Measurements from ENCODE around the gene CNST.

Gene CNST, protein sequence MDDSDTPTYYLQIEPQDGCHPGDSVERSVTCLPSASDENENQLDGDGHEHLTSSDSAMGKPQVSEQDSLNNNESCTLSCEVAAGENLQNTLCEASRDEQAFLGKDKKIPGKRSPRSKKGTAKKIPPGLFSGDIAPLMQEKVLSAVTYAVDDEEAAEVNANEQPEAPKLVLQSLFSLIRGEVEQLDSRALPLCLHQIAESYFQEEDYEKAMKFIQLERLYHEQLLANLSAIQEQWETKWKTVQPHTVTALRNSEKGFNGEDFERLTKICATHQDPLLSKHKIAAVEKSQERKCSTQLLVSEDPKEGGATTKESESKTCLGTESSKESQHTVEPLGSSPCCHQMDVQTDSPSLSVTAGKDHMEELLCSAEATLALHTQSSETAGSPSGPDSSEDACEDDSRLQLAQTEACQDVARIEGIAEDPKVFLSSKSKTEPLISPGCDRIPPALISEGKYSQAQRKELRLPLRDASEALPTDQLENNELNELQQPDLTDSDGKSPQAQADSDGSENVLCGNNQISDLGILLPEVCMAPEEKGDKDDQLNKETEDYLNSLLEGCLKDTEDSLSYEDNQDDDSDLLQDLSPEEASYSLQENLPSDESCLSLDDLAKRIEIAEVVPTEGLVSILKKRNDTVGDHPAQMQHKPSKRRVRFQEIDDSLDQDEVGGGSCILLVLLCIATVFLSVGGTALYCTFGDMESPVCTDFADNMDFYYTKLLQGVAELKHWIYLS

DNA sequence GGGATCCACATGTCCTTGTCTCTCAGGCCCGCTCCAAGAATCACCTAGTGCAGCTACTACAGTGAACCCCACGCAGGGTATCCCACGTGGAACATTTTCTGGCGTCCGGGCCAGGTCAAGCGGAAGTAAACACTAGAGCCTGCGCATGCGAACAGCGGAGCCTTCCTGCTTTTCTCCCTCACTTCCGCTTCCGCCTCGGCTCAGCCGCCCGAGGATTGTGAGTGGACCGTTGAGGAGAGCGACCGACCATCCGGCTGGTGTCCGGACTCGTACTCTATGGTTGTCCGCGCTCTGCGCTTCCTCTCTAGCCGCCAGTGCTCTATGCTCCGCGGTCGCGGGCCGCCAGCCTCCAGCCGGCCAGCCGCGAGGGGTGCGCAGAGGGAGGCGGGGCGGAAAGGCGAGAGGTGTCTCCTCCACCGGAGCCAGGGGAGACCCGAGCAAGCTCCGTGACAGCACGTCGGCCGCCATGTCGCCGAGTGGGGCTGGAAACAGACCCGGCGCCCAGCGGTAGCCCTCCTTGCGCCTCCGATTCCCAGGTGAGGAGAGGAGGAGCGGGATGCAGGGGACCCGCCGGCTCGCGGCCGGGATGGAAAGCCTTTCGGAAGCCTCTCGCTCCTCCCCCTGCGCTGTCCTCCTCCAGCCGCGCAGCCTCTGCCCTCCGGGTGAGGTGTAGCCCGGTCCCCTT, at the start of gene CNST, which contains the start of gene TFB2M:
Gene CNST (plus strand): TSS at position 329 of the 685 bp plus-strand sequence. CDS start 25,107 bp downstream, outside the sequence.
Gene TFB2M (minus strand): TSS at position 134 of the 685 bp plus-strand sequence. CDS start 123 bp downstream, at position 11.
- Histone ChIP-seq H3K36me3 (ENCODE audit: control insufficient read depth in 1 of 2, insufficient read depth in 2 of 2, low read length in 2 of 2) (peaks cover 0 to 4% of the 10 kb centered on the region in 2 donors), H3K4me3 (ENCODE audit: low read depth in 1 of 2, low read length in 2 of 2) (peak within 1 kb of the TSS; percentile 92 to 99), H3K9ac (ENCODE audit: low read depth in 1 of 2, low read length in 2 of 2) (peak within 1 kb of the TSS; percentile 90 to 99), H3K9me3 (ENCODE audit: control insufficient read depth in 1 of 2, low read length in 2 of 2) (no peaks in the 10 kb centered on the region), H3K27me3 (ENCODE audit: control insufficient read depth in 1 of 2, insufficient read depth in 2 of 2, low read length in 2 of 2) (no peaks in the 10 kb centered on the region), H3K4me1 (ENCODE audit: control insufficient read depth in 1 of 2, insufficient read depth in 2 of 2, low read length in 2 of 2) (peaks cover 35 to 36% of the 10 kb centered on the region in 2 donors), H3K27ac (ENCODE audit: low read depth, low read length) (peak within 1 kb of the TSS; percentile 91)

DNA sequence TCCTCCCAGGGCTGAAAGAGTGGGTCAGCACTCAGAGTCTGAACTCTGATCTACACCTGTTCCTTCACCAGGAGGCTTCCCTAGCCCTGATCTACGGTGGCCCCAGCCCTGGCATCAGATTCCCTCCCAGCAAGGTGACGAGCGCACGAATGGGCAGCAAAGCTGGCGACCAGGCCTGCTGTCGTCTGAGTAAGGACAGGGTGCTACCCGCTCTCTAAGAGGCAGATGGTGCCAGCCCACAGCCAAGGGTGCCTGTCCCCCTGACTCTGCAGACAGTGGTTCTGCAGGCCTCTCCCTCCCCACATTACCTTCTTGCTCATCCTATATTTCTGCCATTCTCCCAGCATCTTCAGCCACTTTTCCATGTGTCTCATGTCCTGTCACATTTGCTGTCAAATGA, 48.9 kb upstream of the CNST start:
- H3K4me1 ChIP-seq (ENCODE audit: control insufficient read depth in 1 of 2, insufficient read depth in 2 of 2, low read length in 2 of 2), result no peaks in the 10 kb centered on the region
- peaks cover 21 to 26% of the 10 kb centered on the region in 2 donors for H3K9me3 ChIP-seq (ENCODE audit: control insufficient read depth in 1 of 2, low read length in 2 of 2)
- H3K4me3 ChIP-seq (ENCODE audit: low read depth in 1 of 2, low read length in 2 of 2), result no peak overlapping the region
- H3K9ac ChIP-seq (ENCODE audit: low read depth in 1 of 2, low read length in 2 of 2), result no peak overlapping the region
- H3K27me3 ChIP-seq (ENCODE audit: control insufficient read depth in 1 of 2, insufficient read depth in 2 of 2, low read length in 2 of 2), result no peaks in the 10 kb centered on the region
- no peak overlapping the region for H3K27ac ChIP-seq (ENCODE audit: low read depth, low read length)
- no peaks in the 10 kb centered on the region for H3K36me3 ChIP-seq (ENCODE audit: control insufficient read depth in 1 of 2, insufficient read depth in 2 of 2, low read length in 2 of 2)

DNA sequence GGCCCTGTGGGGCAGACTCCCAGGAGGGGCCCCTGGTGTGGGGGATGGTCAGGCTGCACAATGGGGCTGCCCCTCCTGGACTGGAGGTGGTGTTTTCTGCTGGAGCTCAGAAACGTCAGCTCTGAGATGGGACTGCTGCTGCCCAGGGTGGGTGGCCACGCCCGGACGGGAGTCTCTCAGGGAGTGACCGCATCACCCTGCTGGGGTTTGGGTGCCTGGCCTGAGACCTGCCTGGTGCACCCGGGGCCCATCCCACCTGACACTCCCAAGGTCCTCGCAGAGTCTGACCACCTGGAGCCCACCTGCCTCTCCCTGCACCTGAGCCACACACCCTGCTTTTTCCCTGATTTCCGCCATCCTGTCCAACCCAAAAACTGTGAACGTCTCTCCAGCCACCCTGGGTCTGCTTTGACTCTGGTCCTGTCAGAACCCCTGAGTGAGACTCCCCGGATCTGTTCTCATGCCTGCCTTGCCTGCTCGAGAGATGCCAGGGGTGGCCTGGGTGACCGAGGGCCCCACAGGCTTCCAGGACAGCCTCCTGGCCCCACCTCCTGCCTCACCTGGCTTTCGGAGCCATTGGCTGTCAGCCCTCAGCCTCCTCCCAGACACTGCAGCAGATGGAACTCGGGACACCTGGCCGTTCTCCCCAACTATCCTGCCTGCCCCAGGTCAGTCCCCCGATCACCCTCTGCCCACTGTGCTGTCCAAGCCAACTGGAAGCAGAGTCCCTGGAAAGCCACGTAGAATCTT, 47.6 kb upstream of the CNST start:
- H3K27me3 ChIP-seq (ENCODE audit: control insufficient read depth in 1 of 2, insufficient read depth in 2 of 2, low read length in 2 of 2), result no peaks in the 10 kb centered on the region
- H3K9ac ChIP-seq (ENCODE audit: low read depth in 1 of 2, low read length in 2 of 2), result no peak overlapping the region
- H3K4me3 ChIP-seq (ENCODE audit: low read depth in 1 of 2, low read length in 2 of 2), result no peak overlapping the region

DNA sequence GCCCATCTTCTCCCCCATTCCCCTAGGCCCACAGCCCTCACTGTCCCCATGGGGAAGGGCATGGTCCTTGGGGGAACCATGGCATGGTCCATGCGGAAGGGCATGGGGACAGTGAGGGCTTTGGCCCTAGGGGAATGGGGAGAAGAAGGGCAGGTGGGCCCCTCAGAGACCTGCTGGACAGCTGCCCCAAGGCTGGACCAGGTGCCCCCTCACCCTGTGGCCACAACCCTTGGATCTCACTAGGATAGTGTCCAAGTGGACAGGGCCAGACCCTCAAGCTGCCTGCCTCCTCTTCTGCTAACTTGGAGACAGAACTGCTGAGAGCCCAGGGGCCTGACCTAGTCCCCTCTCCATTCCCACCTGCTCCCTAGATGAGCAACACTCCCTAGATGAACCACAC, 46.7 kb upstream of the CNST start:
- Histone ChIP-seq H3K27ac (ENCODE audit: low read depth, low read length) (no peak overlapping the region), H3K9me3 (ENCODE audit: control insufficient read depth in 1 of 2, low read length in 2 of 2) (peaks cover 21 to 22% of the 10 kb centered on the region in 2 donors), H3K36me3 (ENCODE audit: control insufficient read depth in 1 of 2, insufficient read depth in 2 of 2, low read length in 2 of 2) (no peaks in the 10 kb centered on the region), H3K4me3 (ENCODE audit: low read depth in 1 of 2, low read length in 2 of 2) (no peak overlapping the region), H3K27me3 (ENCODE audit: control insufficient read depth in 1 of 2, insufficient read depth in 2 of 2, low read length in 2 of 2) (no peaks in the 10 kb centered on the region), H3K9ac (ENCODE audit: low read depth in 1 of 2, low read length in 2 of 2) (no peak overlapping the region), H3K4me1 (ENCODE audit: control insufficient read depth in 1 of 2, insufficient read depth in 2 of 2, low read length in 2 of 2) (no peaks in the 10 kb centered on the region)

More for the DNA sequence above, 47.6 kb upstream of the CNST start:
- H3K27ac ChIP-seq (ENCODE audit: low read depth, low read length), result no peak overlapping the region
- H3K9me3 ChIP-seq (ENCODE audit: control insufficient read depth in 1 of 2, low read length in 2 of 2), result peaks cover 21 to 24% of the 10 kb centered on the region in 2 donors
- H3K36me3 ChIP-seq (ENCODE audit: control insufficient read depth in 1 of 2, insufficient read depth in 2 of 2, low read length in 2 of 2), result no peaks in the 10 kb centered on the region
- no peaks in the 10 kb centered on the region for H3K4me1 ChIP-seq (ENCODE audit: control insufficient read depth in 1 of 2, insufficient read depth in 2 of 2, low read length in 2 of 2)

DNA sequence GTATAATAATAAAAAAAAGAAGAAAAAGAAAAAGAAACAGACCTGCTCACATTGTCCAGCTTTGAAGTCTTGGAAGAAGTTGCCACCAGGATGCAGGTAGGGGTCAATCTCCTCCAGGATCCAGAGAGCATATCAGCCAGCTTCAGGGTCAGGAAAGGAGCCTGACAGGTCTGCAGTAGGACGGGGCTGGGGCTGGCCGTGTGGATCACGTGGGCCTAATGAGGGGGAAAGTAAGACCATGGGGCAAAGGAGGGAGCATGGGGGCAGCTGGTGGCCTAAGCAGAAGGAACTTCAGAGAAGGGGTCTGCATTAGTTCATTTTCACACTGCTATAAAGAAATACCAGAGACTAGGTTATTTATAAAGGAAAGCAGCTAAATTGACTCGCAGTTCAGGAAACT, 39.9 kb upstream of the CNST start:
- Histone ChIP-seq H3K36me3 (ENCODE audit: control insufficient read depth in 1 of 2, insufficient read depth in 2 of 2, low read length in 2 of 2) (no peaks in the 10 kb centered on the region), H3K9ac (ENCODE audit: low read depth in 1 of 2, low read length in 2 of 2) (no peak overlapping the region), H3K27me3 (ENCODE audit: control insufficient read depth in 1 of 2, insufficient read depth in 2 of 2, low read length in 2 of 2) (no peaks in the 10 kb centered on the region), H3K4me1 (ENCODE audit: control insufficient read depth in 1 of 2, insufficient read depth in 2 of 2, low read length in 2 of 2) (no peaks in the 10 kb centered on the region), H3K9me3 (ENCODE audit: control insufficient read depth in 1 of 2, low read length in 2 of 2) (peaks cover 7 to 11% of the 10 kb centered on the region in 2 donors), H3K4me3 (ENCODE audit: low read depth in 1 of 2, low read length in 2 of 2) (no peak overlapping the region), H3K27ac (ENCODE audit: low read depth, low read length) (no peak overlapping the region)

DNA sequence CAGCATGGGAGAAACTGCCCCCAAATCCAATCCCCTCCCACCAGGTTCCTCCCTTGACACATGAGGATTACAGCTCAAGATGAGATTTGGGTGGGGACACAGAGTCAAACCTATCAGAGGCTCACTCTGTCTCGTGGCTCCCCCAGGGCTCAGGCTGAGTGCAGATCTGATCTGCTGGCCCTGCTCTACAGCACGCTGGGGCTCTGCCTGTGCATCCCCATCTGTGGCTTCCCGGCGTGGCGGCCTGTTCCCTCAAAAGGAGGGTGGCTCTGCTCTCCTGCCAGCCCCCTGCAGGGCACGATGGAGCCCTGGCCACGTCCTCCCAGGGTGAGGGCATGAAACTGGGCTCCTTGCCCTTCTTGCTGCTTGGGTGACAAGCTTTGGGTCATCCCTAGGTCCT, 39.3 kb upstream of the CNST start:
- Histone ChIP-seq H3K4me1 (ENCODE audit: control insufficient read depth in 1 of 2, insufficient read depth in 2 of 2, low read length in 2 of 2) (no peaks in the 10 kb centered on the region), H3K27ac (ENCODE audit: low read depth, low read length) (no peak overlapping the region), H3K36me3 (ENCODE audit: control insufficient read depth in 1 of 2, insufficient read depth in 2 of 2, low read length in 2 of 2) (no peaks in the 10 kb centered on the region), H3K9me3 (ENCODE audit: control insufficient read depth in 1 of 2, low read length in 2 of 2) (peaks cover 7 to 12% of the 10 kb centered on the region in 2 donors), H3K9ac (ENCODE audit: low read depth in 1 of 2, low read length in 2 of 2) (no peak overlapping the region), H3K4me3 (ENCODE audit: low read depth in 1 of 2, low read length in 2 of 2) (no peak overlapping the region), H3K27me3 (ENCODE audit: control insufficient read depth in 1 of 2, insufficient read depth in 2 of 2, low read length in 2 of 2) (no peaks in the 10 kb centered on the region)

DNA sequence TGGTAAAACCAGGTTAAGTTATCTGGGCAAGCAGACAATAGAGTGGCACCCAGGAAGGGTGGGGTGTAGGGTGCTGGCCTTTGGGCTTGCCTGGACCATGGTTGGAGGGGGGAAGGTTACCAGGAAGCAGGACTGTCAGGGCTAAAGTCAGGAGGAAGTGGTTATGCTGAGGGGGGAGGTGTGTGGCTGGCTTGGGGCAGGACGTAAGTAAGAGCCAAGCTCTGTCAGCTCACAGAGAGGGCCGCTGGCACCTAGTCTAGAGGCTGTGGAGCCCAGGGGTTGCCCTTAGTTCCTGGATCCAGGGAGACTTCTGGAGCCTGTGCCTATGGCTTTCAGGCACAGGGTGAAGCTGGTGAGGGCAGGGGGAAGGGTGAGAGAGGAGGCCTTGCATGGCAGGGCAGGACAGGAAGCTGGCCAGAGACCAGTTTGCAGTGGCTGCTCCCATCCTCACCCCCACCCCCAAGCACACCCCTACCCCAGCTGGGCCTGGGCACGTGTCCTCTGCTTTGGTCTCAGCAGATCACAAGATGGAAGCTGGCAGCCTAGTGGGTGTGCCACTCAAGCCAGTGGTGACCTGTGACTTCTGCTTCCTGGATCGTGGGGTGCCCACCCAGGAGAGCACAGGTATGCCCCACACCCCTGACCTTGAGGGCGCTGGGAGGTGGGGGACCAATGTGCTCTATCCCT, 38.7 kb upstream of the CNST start:
- H3K27me3 ChIP-seq (ENCODE audit: control insufficient read depth in 1 of 2, insufficient read depth in 2 of 2, low read length in 2 of 2), result no peaks in the 10 kb centered on the region
- no peaks in the 10 kb centered on the region for H3K36me3 ChIP-seq (ENCODE audit: control insufficient read depth in 1 of 2, insufficient read depth in 2 of 2, low read length in 2 of 2)
- no peaks in the 10 kb centered on the region for H3K4me1 ChIP-seq (ENCODE audit: control insufficient read depth in 1 of 2, insufficient read depth in 2 of 2, low read length in 2 of 2)
- no peak overlapping the region for H3K27ac ChIP-seq (ENCODE audit: low read depth, low read length)
- no peak overlapping the region for H3K9ac ChIP-seq (ENCODE audit: low read depth in 1 of 2, low read length in 2 of 2)
- no peak overlapping the region for H3K4me3 ChIP-seq (ENCODE audit: low read depth in 1 of 2, low read length in 2 of 2)
- peaks cover 7 to 12% of the 10 kb centered on the region in 2 donors for H3K9me3 ChIP-seq (ENCODE audit: control insufficient read depth in 1 of 2, low read length in 2 of 2)

DNA sequence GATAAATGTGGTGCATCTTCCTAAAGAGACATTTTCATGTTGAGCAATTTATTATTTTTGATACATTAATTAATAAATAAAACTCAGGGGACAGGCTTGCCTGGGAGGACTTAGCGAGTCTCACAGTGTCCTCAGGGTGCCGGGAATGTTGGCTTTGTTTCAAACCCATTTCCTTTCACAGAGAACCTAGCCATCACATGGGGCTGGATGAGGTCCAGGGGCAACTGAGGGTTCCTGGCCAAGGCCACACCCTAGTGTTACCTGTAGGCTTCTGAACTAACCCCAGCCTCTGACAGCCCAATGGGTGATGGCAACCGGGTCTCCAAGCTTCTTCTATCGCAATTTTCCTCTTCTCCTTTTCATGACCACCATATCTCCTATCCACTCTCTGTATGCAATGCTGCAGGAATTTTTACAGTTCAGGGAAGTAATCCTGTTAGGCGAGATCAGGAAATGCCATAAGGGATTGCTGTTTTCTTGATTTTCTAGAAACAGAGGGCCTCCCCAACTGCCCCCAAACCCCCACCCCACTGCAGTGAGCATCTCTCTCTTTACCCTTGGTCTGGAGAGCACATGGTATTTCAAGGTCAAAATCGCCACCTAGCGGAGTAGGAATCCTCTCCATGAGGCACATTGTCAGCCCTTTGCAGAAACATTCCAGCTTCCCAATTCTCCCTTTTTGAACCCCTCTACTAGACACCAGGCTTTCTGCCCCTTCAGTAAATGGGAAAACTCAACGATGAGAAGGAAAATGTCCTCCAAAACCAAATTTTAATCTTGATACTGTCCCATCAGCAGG, 37.1 kb upstream of the CNST start:
- no peak overlapping the region for H3K4me3 ChIP-seq (ENCODE audit: low read depth in 1 of 2, low read length in 2 of 2)

More for the DNA sequence above, 37.1 kb upstream of the CNST start:
- peaks cover 7 to 12% of the 10 kb centered on the region in 2 donors for H3K9me3 ChIP-seq (ENCODE audit: control insufficient read depth in 1 of 2, low read length in 2 of 2)
- no peaks in the 10 kb centered on the region for H3K36me3 ChIP-seq (ENCODE audit: control insufficient read depth in 1 of 2, insufficient read depth in 2 of 2, low read length in 2 of 2)
- H3K27ac ChIP-seq (ENCODE audit: low read depth, low read length), result no peak overlapping the region
- no peak overlapping the region for H3K9ac ChIP-seq (ENCODE audit: low read depth in 1 of 2, low read length in 2 of 2)
- no peaks in the 10 kb centered on the region for H3K27me3 ChIP-seq (ENCODE audit: control insufficient read depth in 1 of 2, insufficient read depth in 2 of 2, low read length in 2 of 2)
- no peaks in the 10 kb centered on the region for H3K4me1 ChIP-seq (ENCODE audit: control insufficient read depth in 1 of 2, insufficient read depth in 2 of 2, low read length in 2 of 2)

All from duodenal mucosa (tissue), 2 donors.